Left ventricle myocardium superior (tissue), 1 donor: ENCODE measurements around the gene AJAP1. TPM values are rescaled to one million over a fixed set of nuclear protein-coding genes. Genes with fewer than 3 reads are reported as not detected.
"Not testable (repeated sequence)": the region's sequence is repeated elsewhere in the genome, so short reads cannot be mapped to it uniquely, and the experiment has no call there.

ENCODE experiments used
- ATAC-seq: fragments of 200-7000 bp; cut with Tn5 transposase; one replicate; pipeline ENCODE4 v1.9.1; 2020; ENCODE audit warnings: mild to moderate bottlenecking, moderate library complexity
- DNase-seq: peaks from one replicate; pipeline ENCODE4 v3.0.0-alpha.2; 2020
- intact Hi-C: fragments of 100-400 bp; cut with micrococcal nuclease; formaldehyde crosslinking; loops from one replicate; pipeline ENCODE4 v1.11.0; 2022
- long read RNA-seq: library from polyadenylated mRNA; unstranded; transcript quantifications from one replicate; pipeline ENCODE4 v2.0.0, GENCODE V29; 2021
- total RNA-seq: library from RNA; stranded (reverse); fragmentation: NEBNext Ultra II Directional; extraction: Animal tissue kit (Norgen Biotek cat#: 25700); gene quantifications from one replicate; pipeline ENCODE4 v1.2.1, GENCODE V29; 2021
- donor health status: DM: no; HTN: yes; CAD: no; lungs with severe emphysema.

Gene AJAP1
- 0.05 TPM for total RNA-seq
- long read RNA-seq, result 0 reads

GRCh38 chr1:4653796-4654725 is at the start of gene AJAP1:
AJAP1 (plus strand) TSS chr1:4654609; CDS start chr1:4655426, 817 bp downstream.
- no peak for DNase-seq
- no peak for ATAC-seq
- intact Hi-C loops, result no loop called here

GRCh38 chr1:4605158-4605557 is 49.3 kb upstream of the AJAP1 start:
- DNase-seq (no peak), ATAC-seq (no peak)
- intact Hi-C loops, result no loop called here

- intact Hi-C loops, result no loop called here
- ATAC-seq (no peak), DNase-seq (no peak)
Observed at GRCh38 chr1:4611563-4612341, 42.7 kb upstream of the AJAP1 start.

- DNase-seq (no peak), ATAC-seq (no peak)
- intact Hi-C loops, result no loop called here
Observed at GRCh38 chr1:4612991-4613390, 41.4 kb upstream of the AJAP1 start.

- intact Hi-C loops, result no loop called here
- DNase-seq (no peak), ATAC-seq (no peak)
Observed at GRCh38 chr1:4613606-4614370, 40.6 kb upstream of the AJAP1 start.

- DNase-seq, result no peak
- intact Hi-C loops, result no loop called here
- no peak for ATAC-seq
Observed at GRCh38 chr1:4614371-4615137, 39.9 kb upstream of the AJAP1 start.

- no peak for ATAC-seq
- intact Hi-C loops, result no loop called here
- no peak for DNase-seq
Observed at GRCh38 chr1:4615138-4615470, 39.3 kb upstream of the AJAP1 start.

GRCh38 chr1:4615501-4615900 is 38.9 kb upstream of the AJAP1 start:
- DNase-seq, result no peak
- ATAC-seq, result no peak
- intact Hi-C loops, result no loop called here

- ATAC-seq, result no peak
- DNase-seq, result no peak
- intact Hi-C loops, result no loop called here
Observed at GRCh38 chr1:4616831-4617465, 37.5 kb upstream of the AJAP1 start.

GRCh38 chr1:4617506-4617905 is 36.9 kb upstream of the AJAP1 start:
- intact Hi-C loops, result no loop called here
- DNase-seq, result no peak
- ATAC-seq, result no peak

- DNase-seq, intact Hi-C loops, ATAC-seq: not testable (repeated sequence)
Observed at GRCh38 chr1:4618827-4619226, 35.6 kb upstream of the AJAP1 start.

- intact Hi-C loops, result no loop called here
- no peak for DNase-seq
- no peak for ATAC-seq
Observed at GRCh38 chr1:4621646-4622045, 32.8 kb upstream of the AJAP1 start.

- intact Hi-C loops, result no loop called here
- DNase-seq (no peak), ATAC-seq (no peak)
Observed at GRCh38 chr1:4622821-4623220, 31.6 kb upstream of the AJAP1 start.

- DNase-seq (no peak), ATAC-seq (no peak)
- intact Hi-C loops, result no loop called here
Observed at GRCh38 chr1:4624141-4624715, 30.2 kb upstream of the AJAP1 start.

- intact Hi-C loops, result no loop called here
- ATAC-seq (no peak), DNase-seq (no peak)
Observed at GRCh38 chr1:4624801-4625200, 29.6 kb upstream of the AJAP1 start.

GRCh38 chr1:4626061-4626460 is 28.3 kb upstream of the AJAP1 start:
- intact Hi-C loops, result no loop called here
- ATAC-seq, result no peak

GRCh38 chr1:4626560-4627319 is 27.7 kb upstream of the AJAP1 start:
- no peak for DNase-seq
- intact Hi-C loops, result no loop called here
- ATAC-seq, result peak; percentile 70

More at GRCh38 chr1:4626061-4626460, 28.3 kb upstream of the AJAP1 start:
- no peak for DNase-seq
